Esophagus muscularis mucosa (tissue), 4 donors: ENCODE results near the gene SH2D3A. TPM values are rescaled to one million over a fixed set of nuclear protein-coding genes. Genes with fewer than 3 reads are reported as not detected.
"Not testable (repeated sequence)": the region's sequence is repeated elsewhere in the genome, so short reads cannot be mapped to it uniquely, and the experiment has no call there.

Source experiments
- DNase-seq: peaks from one replicate; pipeline ENCODE4 v3.0.0-alpha.2; 2017; ENCODE audit errors: extremely low spot score
- H3K27ac ChIP-seq, 4 donors: fragments of 200-600 bp; sonication (generic); replicated peaks in 1 of 4; 1 replicate in 3 of 4; 2 replicates in 1 of 4; pipeline ENCODE4 v1.5.1; 2016 to 2019; ENCODE audit warnings: mild to moderate bottlenecking in 1 of 4
- H3K27me3 ChIP-seq, 4 donors: fragments of 200-600 bp; sonication (generic); one replicate each; pipeline versions ENCODE4 v1.5.1 to v1.6.0; 2016 to 2019
- H3K36me3 ChIP-seq, 4 donors: fragments of 200-600 bp; sonication (generic); one replicate each; pipeline ENCODE4 v1.5.1; 2016 to 2019
- H3K4me1 ChIP-seq, 4 donors: fragments of 200-600 bp; sonication (generic); one replicate each; pipeline ENCODE4 v1.5.1; 2016 to 2019
- H3K4me3 ChIP-seq, 4 donors: fragments of 200-600 bp; sonication (generic); 1 replicate in 2 of 4; 2 replicates in 2 of 4; pipeline ENCODE4 v1.5.1; 2016 to 2019; ENCODE audit warnings: mild to moderate bottlenecking in 4 of 4, moderate library complexity in 1 of 4
- H3K9me3 ChIP-seq, 4 donors: fragments of 200-600 bp; sonication (generic); 1 replicate in 3 of 4; 2 replicates in 1 of 4; pipeline ENCODE4 v1.5.1; 2016 to 2019
- CTCF ChIP-seq, 3 experiments: fragments of 200-600 bp in 2 of 3; fragments of 450-650 bp in 1 of 3; sonication (generic) in 2 of 3; IDR thresholded peaks; one replicate each; pipeline ENCODE4 v1.5.1; 2017 to 2019; ENCODE audit warnings: antibody characterized with exemption in 3 of 3, mild to moderate bottlenecking in 2 of 3, moderate library complexity in 1 of 3
- EP300 ChIP-seq: sonication (generic); formaldehyde crosslinking; IDR thresholded peaks from one replicate; pipeline ENCODE4 v1.6.1; 2017; ENCODE audit warnings: antibody characterized with exemption
- POLR2A ChIP-seq: fragments of 450-650 bp; IDR thresholded peaks from one replicate; pipeline ENCODE4 v1.6.1; 2017; ENCODE audit warnings: antibody characterized with exemption, moderate library complexity, mild to moderate bottlenecking, low read depth
- POLR2AphosphoS5 ChIP-seq, 2 donors: sonication (generic); formaldehyde crosslinking; IDR thresholded peaks; one replicate each; pipeline ENCODE4 v1.6.1; 2017; ENCODE audit warnings: antibody characterized with exemption in 2 of 2
- WGBS: methylation state at CpG from one replicate; pipeline ENCODE4 v1.1.5; 2018; 5-methylcytosine and 5-hydroxymethylcytosine counted together
- intact Hi-C: fragments of 100-400 bp; cut with DNase I; formaldehyde crosslinking; loops from one replicate; pipeline ENCODE4 v1.15.1; 2023
- total RNA-seq, 4 donors: library from RNA; depleted of rRNA; stranded (reverse); fragments of >200 nt; gene quantifications; one replicate each; pipeline versions ENCODE4 v1.1.0 to v1.2.1, GENCODE V29; 2016

SH2D3A gene
- total RNA-seq, 4 donors from 2014 or later = 0.33 to 0.34 TPM; not detected in 2

- 40% methylated on average over 9 of the region's 9 CpGs for WGBS
- no peaks in the 10 kb centered on the region for H3K36me3 ChIP-seq
- H3K27me3 ChIP-seq = peaks cover 0 to 77% (median 2%) of the 10 kb centered on the region in 4 donors
- H3K9me3 ChIP-seq = no peaks in the 10 kb centered on the region
- intact Hi-C loops = no loop called here
- DNase-seq = peak; percentile 92
- TF ChIP-seq POLR2AphosphoS5 (IDR thresholded peaks at IDR 0.05) (peak in 1 of 2 donors; percentile 25), EP300 (no peak), CTCF (IDR thresholded peaks at IDR 0.05) (no peak)
- peak overlapping the region in 2 of 4 donors; percentile 10 to 30 for H3K27ac ChIP-seq
- peaks cover 5 to 12% (median 11%) of the 10 kb centered on the region in 4 donors for H3K4me1 ChIP-seq
- peak overlapping the region in 1 of 4 donors; percentile 9 for H3K4me3 ChIP-seq
Measured at GRCh38 chr19:6802336-6803035, 35.3 kb upstream of the SH2D3A start.

- 13% methylated on average over 8 of the region's 19 CpGs for WGBS
- Histone ChIP-seq H3K9me3 (no peaks in the 10 kb centered on the region), H3K27ac (peak overlapping the region in 3 of 4 donors; percentile 18 to 44 (median 36)), H3K4me1 (peaks cover 5 to 12% (median 11%) of the 10 kb centered on the region in 4 donors), H3K27me3 (peaks cover 0 to 81% (median 2%) of the 10 kb centered on the region in 4 donors), H3K36me3 (no peaks in the 10 kb centered on the region), H3K4me3 (peak overlapping the region; percentile 7 to 50 (median 26))
- TF ChIP-seq EP300 (no peak), POLR2A (no peak), CTCF (IDR thresholded peaks at IDR 0.05) (no peak), POLR2AphosphoS5 (IDR thresholded peaks at IDR 0.05) (no peak)
- peak; percentile 93 for DNase-seq
- intact Hi-C loops = no loop called here
Measured at GRCh38 chr19:6801485-6802086, 34.4 kb upstream of the SH2D3A start.

GRCh38 chr19:6800991-6801484, 33.8 kb upstream of the SH2D3A start:
- Histone ChIP-seq H3K27me3 (peaks cover 0 to 83% (median 2%) of the 10 kb centered on the region in 4 donors), H3K4me1 (peaks cover 5 to 12% (median 11%) of the 10 kb centered on the region in 4 donors), H3K27ac (peak overlapping the region in 3 of 4 donors; percentile 18 to 44 (median 36)), H3K9me3 (no peaks in the 10 kb centered on the region), H3K4me3 (peak overlapping the region; percentile 7 to 50 (median 26)), H3K36me3 (no peaks in the 10 kb centered on the region)
- TF ChIP-seq CTCF (IDR thresholded peaks at IDR 0.05) (no peak), EP300 (no peak), POLR2A (no peak), POLR2AphosphoS5 (IDR thresholded peaks at IDR 0.05) (no peak)
- DNase-seq = no peak
- WGBS = 41% methylated on average over 5 of the region's 10 CpGs
- intact Hi-C loops = no loop called here

GRCh38 chr19:6800160-6800790, 33.0 kb upstream of the SH2D3A start:
- H3K4me3 ChIP-seq, H3K27ac ChIP-seq, H3K36me3 ChIP-seq, H3K9me3 ChIP-seq, DNase-seq, intact Hi-C loops: not testable (repeated sequence)
- peaks cover 5 to 12% (median 11%) of the 10 kb centered on the region in 4 donors for H3K4me1 ChIP-seq
- 76% methylated on average over 14 of the region's 14 CpGs for whole genome bisulfite sequencing
- H3K27me3 ChIP-seq = peaks cover 0 to 83% (median 2%) of the 10 kb centered on the region in 4 donors

DNA sequence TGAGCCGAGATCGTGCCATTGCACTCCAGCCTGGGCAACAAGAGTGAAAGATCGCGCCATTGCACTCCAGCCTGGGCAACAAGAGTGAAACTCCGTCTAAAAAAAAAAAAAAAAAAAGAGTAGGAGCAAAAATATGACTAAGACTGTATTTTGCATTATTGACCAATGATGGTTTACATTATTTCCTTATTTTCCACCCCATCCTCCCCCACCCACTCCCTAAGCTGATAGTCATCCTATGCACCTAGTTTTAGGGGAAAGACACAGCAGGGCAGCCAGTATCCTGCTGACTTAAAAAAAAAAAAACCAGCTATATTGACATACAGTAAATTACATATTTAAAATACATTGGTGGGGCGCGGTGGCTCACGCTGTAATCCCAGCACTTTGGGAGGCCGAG, 30.4 kb upstream of the SH2D3A start:
- H3K27me3 ChIP-seq = peaks cover 0 to 59% (median 2%) of the 10 kb centered on the region in 4 donors
- intact Hi-C loops = no loop called here
- peaks cover 5 to 12% (median 11%) of the 10 kb centered on the region in 4 donors for H3K4me1 ChIP-seq
- H3K27ac ChIP-seq = no peak overlapping the region
- no peak for DNase-seq
- 82% methylated on average over 9 of the region's 9 CpGs for WGBS
- no peak for TF ChIP-seq EP300
- no peak for TF ChIP-seq CTCF (IDR thresholded peaks at IDR 0.05)
- TF ChIP-seq POLR2AphosphoS5 (IDR thresholded peaks at IDR 0.05) = no peak
- no peak for TF ChIP-seq POLR2A
- H3K9me3 ChIP-seq = peaks cover 0 to 11% (median 7%) of the 10 kb centered on the region in 4 donors
- no peaks in the 10 kb centered on the region for H3K36me3 ChIP-seq
- H3K4me3 ChIP-seq = no peak overlapping the region
